ENCODE results near the gene KIRREL1.
A peak's percentile ranks its signal among the peaks of the same experiment; 100 is the strongest.

KIRREL1 gene

DNA sequence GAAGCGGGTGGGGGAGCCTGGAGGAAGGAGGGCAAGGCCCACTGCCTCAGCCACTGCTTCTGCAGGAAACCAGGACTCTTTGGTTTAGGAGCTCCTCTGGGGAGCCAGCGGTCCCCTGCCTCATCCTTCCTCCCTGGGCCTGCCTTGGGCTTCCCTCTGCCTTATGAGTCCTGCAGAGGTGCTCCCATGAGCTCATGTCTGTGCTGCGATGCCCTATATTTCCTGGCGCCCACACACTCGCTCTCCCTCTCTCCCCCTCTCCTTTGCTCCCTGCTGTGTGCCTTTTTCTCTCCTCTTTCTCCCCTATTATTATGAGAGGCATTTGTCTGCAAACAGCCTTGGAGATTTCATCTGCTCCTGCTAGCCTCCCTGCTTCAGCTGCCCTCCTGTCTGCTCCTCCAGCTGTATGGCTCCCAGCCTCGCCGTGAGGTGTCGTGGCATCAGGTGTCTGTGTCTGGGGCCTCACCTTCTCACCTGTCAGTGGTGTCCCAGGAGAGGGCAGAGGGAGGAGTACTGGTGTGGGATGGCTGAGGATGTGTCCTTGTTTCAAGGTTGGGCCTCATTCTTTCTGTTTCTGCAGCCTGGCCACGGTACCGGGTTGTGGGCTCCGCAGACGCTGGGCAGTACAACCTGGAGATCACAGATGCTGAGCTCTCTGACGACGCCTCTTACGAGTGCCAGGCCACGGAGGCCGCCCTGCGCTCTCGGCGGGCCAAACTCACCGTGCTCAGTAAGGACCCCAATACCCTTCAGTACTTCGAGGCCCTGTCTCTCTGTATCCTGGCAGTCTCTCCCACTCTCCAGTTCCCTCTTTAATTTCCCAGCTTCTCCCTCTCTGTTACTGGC, 84.2 kb downstream of the KIRREL1 start:
- DNase-seq = no peak

DNA sequence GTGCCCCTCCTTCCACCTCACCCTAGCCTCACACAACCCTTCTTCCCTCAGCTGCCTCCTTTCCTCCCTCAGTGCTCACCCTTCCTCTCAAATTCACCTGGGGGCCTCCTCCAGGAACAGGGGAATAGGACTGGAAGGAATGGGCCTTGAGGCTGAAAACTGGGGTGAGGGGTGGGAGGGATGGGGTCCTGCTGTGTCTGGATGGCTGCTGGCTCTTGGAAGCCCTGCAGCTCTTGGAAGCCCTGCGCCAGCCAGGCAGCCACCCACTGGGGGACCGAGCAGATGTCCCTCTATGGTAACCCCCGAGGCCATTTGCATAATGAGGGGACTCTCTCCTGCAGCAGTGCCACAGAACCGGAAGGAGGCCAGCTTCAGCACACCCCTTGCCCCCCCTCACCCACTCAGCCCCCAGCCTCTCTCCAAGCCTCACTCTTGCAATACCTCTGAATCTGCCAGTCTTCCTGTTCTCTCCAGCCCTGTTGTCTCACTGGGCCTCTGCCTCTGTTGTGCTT, 85.2 kb downstream of the KIRREL1 start:
- DNase-seq = no peak

DNA sequence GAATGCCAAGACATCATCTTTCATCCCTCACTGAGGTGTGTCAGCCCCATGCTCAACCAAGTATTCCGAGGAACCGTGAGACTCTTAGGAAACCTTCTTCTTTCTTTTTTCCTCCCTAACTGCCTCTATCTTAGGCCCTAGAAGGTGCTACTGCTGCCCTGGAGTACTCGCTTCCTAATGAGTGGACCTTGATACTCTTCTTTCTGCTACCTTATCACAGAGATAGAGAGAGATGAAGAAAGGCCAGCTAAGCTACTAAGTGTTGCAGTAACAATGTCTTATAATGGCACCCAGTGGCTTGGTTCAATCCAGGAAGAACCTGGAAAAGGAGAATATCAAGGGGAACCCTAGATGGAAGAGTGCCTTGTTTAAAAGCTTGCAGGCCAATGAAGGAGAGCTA, 86.6 kb downstream of the KIRREL1 start:
- DNase-seq = no peak

GRCh38 chr1:158084336-158084735, 90.9 kb downstream of the KIRREL1 start:
- no peak for DNase-seq

DNA sequence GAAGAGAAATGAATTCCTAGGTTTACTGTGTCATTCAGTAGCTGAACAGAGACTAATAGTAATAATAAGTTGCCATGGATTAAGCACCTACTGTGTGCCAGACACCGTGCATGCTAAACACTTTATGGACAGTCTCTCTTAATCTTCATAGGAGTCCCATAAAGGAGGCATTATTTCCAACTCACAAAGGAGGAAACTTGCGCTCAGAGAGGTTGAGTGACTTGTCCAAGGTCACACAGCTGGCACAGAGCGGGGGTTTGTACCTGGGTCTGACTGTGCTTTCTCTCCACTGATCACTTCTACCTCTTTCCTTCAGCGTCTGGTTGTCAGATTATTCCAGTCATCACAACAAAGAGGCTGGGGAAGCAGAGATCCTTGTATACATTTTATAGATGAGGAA, 91.3 kb downstream of the KIRREL1 start:
- no peak for DNase-seq

DNA sequence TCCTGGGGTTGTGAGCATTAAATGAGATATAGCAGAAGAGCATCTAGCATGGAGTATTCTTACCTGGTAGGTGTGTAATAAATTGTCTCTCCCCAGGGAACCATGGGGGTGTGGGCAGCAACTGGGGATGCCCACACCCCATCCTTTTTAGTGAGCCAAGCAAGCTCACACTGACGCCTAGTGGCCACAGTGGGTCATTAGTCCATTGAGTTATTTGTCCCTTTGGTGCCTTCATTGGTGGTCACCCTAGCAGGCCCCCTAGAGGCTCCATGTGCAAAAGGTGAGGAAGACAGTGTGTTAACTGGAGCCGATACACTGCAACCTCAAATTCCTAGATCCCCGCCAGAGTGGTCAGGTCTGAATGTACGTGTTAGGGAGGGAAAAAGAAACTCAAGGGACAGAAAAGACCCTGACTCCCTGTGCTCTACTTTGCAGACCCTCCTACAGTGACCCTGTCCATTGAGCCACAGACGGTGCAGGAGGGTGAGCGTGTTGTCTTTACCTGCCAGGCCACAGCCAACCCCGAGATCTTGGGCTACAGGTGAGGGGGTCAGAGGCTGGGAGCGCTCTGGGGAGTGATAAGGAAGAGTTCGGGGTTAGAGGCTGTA, 94.0 kb downstream of the KIRREL1 start:
- peak in 1 of 2 experiments; percentile 4 for DNase-seq

DNA sequence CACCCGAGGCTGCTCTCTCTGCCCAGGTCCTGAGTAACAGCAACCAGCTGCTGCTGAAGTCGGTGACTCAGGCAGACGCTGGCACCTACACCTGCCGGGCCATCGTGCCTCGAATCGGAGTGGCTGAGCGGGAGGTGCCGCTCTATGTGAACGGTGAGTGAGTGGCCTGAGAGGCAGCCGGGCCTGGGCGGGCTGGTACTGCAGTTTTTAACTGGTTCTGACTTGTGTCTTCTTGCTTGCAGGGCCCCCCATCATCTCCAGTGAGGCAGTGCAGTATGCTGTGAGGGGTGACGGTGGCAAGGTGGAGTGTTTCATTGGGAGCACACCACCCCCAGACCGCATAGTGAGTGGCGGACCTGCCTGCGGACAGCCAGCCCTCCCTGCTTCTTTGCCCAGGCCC, 96.0 kb downstream of the KIRREL1 start:
- no peak for DNase-seq

GRCh38 chr1:158089925-158090637, 96.6 kb downstream of the KIRREL1 start:
- no peak for DNase-seq

- no peak for DNase-seq
Observed at GRCh38 chr1:158093376-158093775, 99.9 kb downstream of the KIRREL1 start.

DNA sequence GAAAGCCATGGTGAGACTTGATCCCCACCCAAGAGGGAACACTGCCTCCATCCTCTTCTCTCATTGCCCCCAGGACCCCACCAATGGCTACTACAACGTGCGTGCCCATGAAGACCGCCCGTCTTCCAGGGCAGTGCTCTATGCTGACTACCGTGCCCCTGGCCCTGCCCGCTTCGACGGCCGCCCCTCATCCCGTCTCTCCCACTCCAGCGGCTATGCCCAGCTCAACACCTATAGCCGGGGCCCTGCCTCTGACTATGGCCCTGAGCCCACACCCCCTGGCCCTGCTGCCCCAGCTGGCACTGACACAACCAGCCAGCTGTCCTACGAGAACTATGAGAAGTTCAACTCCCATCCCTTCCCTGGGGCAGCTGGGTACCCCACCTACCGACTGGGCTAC, 101.1 kb downstream of the KIRREL1 start:
- DNase-seq = no peak

DNA sequence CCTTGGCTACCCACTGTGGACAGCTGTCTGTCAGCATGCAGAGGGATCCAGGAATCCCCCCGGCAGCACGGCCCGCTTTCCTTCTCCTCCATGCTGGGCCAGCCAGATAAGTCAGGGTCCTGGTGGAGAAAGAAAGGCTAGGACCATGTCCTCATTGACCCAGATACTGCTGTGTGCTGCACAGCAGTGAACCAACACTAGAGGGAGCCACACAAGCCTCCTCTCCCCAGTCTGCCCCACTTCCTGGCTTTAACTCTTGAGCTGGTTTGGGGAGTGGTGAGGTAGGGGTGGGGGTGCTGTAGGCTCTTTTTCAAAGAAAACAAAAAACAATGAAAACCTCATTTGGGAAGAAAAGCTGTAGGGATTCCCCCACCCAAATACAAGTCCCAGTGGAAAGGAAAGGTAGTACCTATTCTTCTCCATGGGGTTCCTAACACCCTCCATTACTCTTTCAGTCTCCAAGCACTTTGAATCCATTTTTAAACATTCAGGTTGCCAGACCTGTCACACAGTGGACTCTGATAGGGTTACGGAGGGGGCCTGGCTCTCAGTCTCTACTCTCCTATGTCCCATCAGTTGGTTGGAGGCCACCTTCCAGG, 102.4 kb downstream of the KIRREL1 start:
- DNase-seq = no peak

DNA sequence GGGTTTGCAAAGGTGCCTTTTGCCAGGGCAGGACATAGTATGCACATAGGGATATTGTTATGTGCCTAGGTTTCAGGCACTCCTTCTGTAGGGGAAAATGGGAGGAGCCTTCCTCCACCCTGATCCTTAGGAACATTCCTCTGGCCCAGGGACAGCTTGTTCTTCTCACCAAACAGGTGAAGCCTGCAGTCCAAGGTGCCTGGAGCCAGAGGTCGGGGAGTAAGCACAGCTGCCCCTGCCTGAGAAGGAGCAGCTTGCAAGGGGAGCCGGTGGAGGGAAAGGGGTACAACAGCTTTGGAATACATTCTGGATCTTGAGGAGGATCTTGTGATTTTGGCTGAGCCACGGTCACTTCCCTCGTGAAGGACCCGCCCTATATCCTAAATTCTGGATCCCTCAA, 104.8 kb downstream of the KIRREL1 start:
- DNase-seq = no peak

- DNase-seq = no peak
Observed at GRCh38 chr1:158099185-158099584, 105.7 kb downstream of the KIRREL1 start.

GRCh38 chr1:158100498-158100897, 107.1 kb downstream of the KIRREL1 start:
- no peak for DNase-seq

DNA sequence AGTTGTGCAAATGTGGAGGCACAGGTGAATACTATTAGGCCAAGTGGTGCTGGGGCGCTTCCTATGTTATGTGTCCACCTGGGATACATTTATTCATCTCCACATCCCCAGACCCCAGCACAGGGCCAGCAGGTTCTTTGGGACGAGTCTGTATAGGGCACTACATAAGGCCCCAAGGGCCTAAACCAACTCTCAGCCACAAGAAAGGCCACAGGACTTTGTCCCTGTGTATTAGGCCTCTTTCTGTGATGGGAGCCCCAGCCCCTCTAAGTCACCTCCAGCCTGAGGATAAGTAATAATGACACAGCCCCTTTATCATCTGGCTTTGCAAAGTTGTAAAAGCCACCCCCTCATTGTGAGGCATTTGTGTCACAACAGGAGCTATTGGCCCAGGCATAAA, 108.0 kb downstream of the KIRREL1 start:
- DNase-seq = no peak

DNA sequence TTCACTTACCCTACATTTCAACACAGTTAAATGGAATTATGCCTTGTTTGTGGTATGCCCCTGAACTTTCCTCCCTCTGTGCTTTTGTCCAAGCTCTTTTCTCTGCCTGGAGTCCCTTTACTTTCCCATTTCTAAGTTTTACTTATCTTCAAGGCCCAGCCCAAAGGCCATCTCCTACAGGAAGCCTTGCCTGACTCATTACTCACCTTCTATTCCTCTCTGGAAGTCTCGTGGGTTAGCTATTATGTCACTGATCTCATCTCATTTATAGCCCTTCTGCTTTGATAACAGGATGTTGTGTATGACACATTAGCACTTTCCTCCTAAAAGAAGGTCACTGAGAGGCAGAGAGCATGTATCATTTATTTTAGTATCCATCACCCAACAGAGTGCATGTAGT, 108.5 kb downstream of the KIRREL1 start:
- no peak for DNase-seq

GRCh38 chr1:158102881-158103674, 109.6 kb downstream of the KIRREL1 start:
- no peak for DNase-seq

DNA sequence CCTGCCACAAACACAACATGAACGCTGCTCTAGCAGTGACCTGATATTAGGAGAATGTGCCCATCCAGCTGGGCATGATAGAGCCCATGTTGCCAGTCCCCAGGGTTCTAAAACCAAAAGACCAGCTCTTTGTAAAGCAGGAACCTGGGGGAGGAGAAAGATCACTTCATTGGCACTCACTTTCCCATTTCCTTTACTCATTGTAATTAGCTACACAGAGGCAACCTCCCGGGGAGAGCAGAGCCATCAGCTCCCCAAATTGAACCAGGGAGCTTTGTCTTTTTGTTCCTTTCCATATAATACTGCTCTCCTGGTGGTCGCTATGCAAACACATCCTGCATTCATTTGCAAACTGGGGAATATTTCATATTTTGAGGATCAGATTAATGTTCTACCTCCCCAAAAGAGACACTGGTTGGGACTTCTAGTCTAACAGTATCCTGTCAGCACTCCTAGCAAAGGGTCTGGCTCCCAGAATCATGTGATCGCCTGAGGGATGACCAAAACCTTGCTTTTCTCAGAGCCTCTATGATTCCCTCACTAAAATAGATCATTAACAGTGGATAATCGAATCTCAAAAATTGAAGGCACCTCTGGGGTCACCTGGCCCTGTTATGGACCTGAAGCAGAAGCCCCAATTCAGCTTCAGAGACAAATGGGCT, 110.5 kb downstream of the KIRREL1 start:
- no peak for DNase-seq

DNA sequence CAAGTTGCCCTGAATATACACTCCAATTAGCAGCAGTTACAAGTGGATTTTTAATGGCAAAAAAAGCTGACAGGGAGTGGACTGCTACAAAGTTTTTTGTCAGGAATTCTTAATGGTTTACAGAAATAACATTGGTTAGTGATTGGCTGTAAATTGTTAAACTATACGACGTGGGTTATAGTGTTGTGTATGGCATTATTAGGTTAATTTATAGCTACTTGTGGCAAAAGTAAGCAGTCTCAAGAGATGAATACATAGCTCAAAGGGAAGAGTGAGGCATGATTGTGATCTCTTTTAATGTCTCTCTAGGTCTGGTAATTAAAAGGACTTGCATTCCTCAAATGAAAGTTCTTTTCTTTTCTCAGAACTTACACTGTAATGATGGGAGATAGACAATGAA, 111.4 kb downstream of the KIRREL1 start:
- no peak for DNase-seq

GRCh38 chr1:158105352-158106095, 112.1 kb downstream of the KIRREL1 start:
- DNase-seq = no peak

- DNase-seq = no peak
Observed at GRCh38 chr1:158107916-158108315, 114.5 kb downstream of the KIRREL1 start.
